HepG2 (cell line): ENCODE measurements around the gene GPR32. TPM values are rescaled to one million over a fixed set of nuclear protein-coding genes. Genes with fewer than 3 reads are reported as not detected.
A peak's percentile ranks its signal among the peaks of the same experiment; 100 is the strongest.

Source experiments
- DMAP1 ChIP-seq: IDR thresholded peaks from 2 replicates; pipeline ENCODE4 v1.6.1; 2016
- ELF1 ChIP-seq: sonication (generic); formaldehyde crosslinking; IDR thresholded peaks from 2 replicates; pipeline ENCODE4 v1.4.0; 2020; ENCODE audit warnings: missing genetic modification reagents
- FLYWCH1 ChIP-seq: sonication (generic); formaldehyde crosslinking; IDR thresholded peaks from 2 replicates; pipeline ENCODE4 v1.8.1; 2023; ENCODE audit warnings: mild to moderate bottlenecking, missing genetic modification reagents
- GABPA ChIP-seq, 2 experiments: IDR thresholded peaks; 2 replicates each; pipeline ENCODE4 v1.6.1; 2011 to 2016; ENCODE audit warnings: low read depth in 2 of 2, low read length in 1 of 2, missing biosample characterization in 1 of 2, missing genetic modification characterization in 1 of 2
- HOMEZ ChIP-seq: IDR thresholded peaks from 2 replicates; pipeline ENCODE4 v1.6.1; 2016; ENCODE audit warnings: low read depth
- KLF11 ChIP-seq: IDR thresholded peaks from 2 replicates; pipeline ENCODE4 v1.6.1; 2016; ENCODE audit warnings: missing compliant biosample characterization
- KLF16 ChIP-seq, 2 experiments: sonication (generic) in 1 of 2; formaldehyde crosslinking in 1 of 2; IDR thresholded peaks; 2 replicates each; pipeline versions ENCODE4 v1.6.1 to v1.8.0; 2016 to 2023; ENCODE audit warnings: missing genetic modification reagents in 2 of 2, missing compliant biosample characterization in 1 of 2
- MEIS2 ChIP-seq: sonication (generic); formaldehyde crosslinking; IDR thresholded peaks from 2 replicates; pipeline ENCODE4 v1.9.0; 2021; ENCODE audit warnings: mild to moderate bottlenecking, missing genetic modification reagents
- MLXIP ChIP-seq: sonication (generic); formaldehyde crosslinking; IDR thresholded peaks from 2 replicates; pipeline ENCODE4 v1.9.0; 2021; ENCODE audit warnings: missing genetic modification reagents, borderline replicate concordance
- PCBP1 ChIP-seq: fragments of 200-400 bp; formaldehyde crosslinking; IDR thresholded peaks from 2 replicates; pipeline ENCODE4 v1.6.1; 2017; ENCODE audit warnings: mild to moderate bottlenecking, low read depth, low read length, borderline replicate concordance
- SP1 ChIP-seq, 2 experiments: fragments of 450-650 bp in 1 of 2; sonication (generic) in 1 of 2; formaldehyde crosslinking in 1 of 2; IDR thresholded peaks; 2 replicates each; pipeline versions ENCODE4 v1.4.0 to v1.6.1; 2016 to 2020; ENCODE audit warnings: missing genetic modification reagents in 1 of 2
- STAG1 ChIP-seq: sonication (generic); formaldehyde crosslinking; IDR thresholded peaks from 2 replicates; pipeline ENCODE4 v1.4.0; 2020; ENCODE audit warnings: missing genetic modification reagents
- ZBTB25 ChIP-seq: IDR thresholded peaks from 2 replicates; pipeline ENCODE4 v1.6.1; 2018; ENCODE audit warnings: missing genetic modification reagents
- ZBTB42 ChIP-seq: sonication (generic); formaldehyde crosslinking; IDR thresholded peaks from 2 replicates; pipeline ENCODE4 v1.5.0; 2020; ENCODE audit warnings: mild to moderate bottlenecking, missing genetic modification reagents
- ZMYM4 ChIP-seq: sonication (generic); formaldehyde crosslinking; IDR thresholded peaks from 2 replicates; pipeline ENCODE4 v1.8.1; 2023; ENCODE audit warnings: mild to moderate bottlenecking, missing genetic modification reagents
- ZNF224 ChIP-seq: sonication (generic); formaldehyde crosslinking; IDR thresholded peaks from 2 replicates; pipeline ENCODE4 v1.5.0; 2020; ENCODE audit warnings: mild to moderate bottlenecking, missing genetic modification reagents
- ZNF33B ChIP-seq: sonication (generic); formaldehyde crosslinking; IDR thresholded peaks from 2 replicates; pipeline ENCODE4 v1.5.1; 2020; ENCODE audit warnings: mild to moderate bottlenecking, missing genetic modification reagents
- ZNF547 ChIP-seq: sonication (generic); formaldehyde crosslinking; IDR thresholded peaks from 2 replicates; pipeline ENCODE4 v1.5.1; 2020; ENCODE audit warnings: mild to moderate bottlenecking, missing genetic modification reagents
- ZNF607 ChIP-seq: sonication (generic); formaldehyde crosslinking; IDR thresholded peaks from 2 replicates; pipeline ENCODE4 v1.5.1; 2020; ENCODE audit warnings: missing genetic modification reagents, mild to moderate bottlenecking, borderline replicate concordance
- ZNF709 ChIP-seq: sonication (generic); formaldehyde crosslinking; IDR thresholded peaks from 2 replicates; pipeline ENCODE4 v1.5.0; 2020; ENCODE audit warnings: mild to moderate bottlenecking, missing genetic modification reagents
- ZNF740 ChIP-seq: sonication (generic); formaldehyde crosslinking; IDR thresholded peaks from 2 replicates; pipeline ENCODE4 v1.4.0; 2020; ENCODE audit warnings: missing genetic modification reagents
- polyA plus RNA-seq, 8 experiments: library from polyadenylated mRNA; depleted of rRNA in 3 of 8; stranded (reverse) in 7 of 8; unstranded in 1 of 8; fragments of >200 nt; fragmentation: Illumina TruSeq in 4 of 8; extraction: Trizol in 4 of 8; gene quantifications; 2 replicates each; pipeline versions ENCODE4 v1.2.1 to v1.2.3, GENCODE V29; 2011 to 2016; ENCODE audit warnings: low read depth in 4 of 8, missing spikeins in 1 of 8, mixed read lengths in 1 of 8; ENCODE audit not compliant: insufficient read depth in 1 of 8
- total RNA-seq, 5 experiments: library from RNA; depleted of rRNA; stranded (reverse); fragments of >200 nt; fragmentation: Illumina TruSeq; extraction: Trizol; gene quantifications; 2 replicates each; pipeline ENCODE4 v1.2.3, GENCODE V29; 2016; ENCODE audit warnings: low read depth in 1 of 5
- TF ChIP-seq, protein P1 (sequence below): IDR thresholded peaks from 2 replicates; pipeline ENCODE4 v1.6.1; 2018; ENCODE audit warnings: missing genetic modification reagents, mild to moderate bottlenecking, missing compliant biosample characterization

GPR32 gene
- total and polyA plus RNA-seq, 2 of the 13 experiments (the other 11 are each of a cell fraction or from before 2014, with no cell fraction given): not detected

- peak; percentile 42; the same call in 1 of the 2 replicates for TF ChIP-seq ZNF33B (CRISPR knock-in tag)
- TF ChIP-seq ZNF740 (CRISPR knock-in tag): 0 out of 2 replicates have a peak, but pooled peaks have one; percentile 30
- peak; percentile 87; the same call in 1 of the 2 replicates for TF ChIP-seq ZMYM4 (CRISPR knock-in tag)
- TF ChIP-seq STAG1 (CRISPR knock-in tag): no peak
- 0 out of 2 replicates have a peak, but pooled peaks have one; percentile 31 for TF ChIP-seq ZNF607 (CRISPR knock-in tag)
- peak; percentile 91 for TF ChIP-seq DMAP1 (CRISPR knock-in tag)
- peak; percentile 27; the same call in 1 of the 2 replicates for TF ChIP-seq ZNF224 (CRISPR knock-in tag)
- TF ChIP-seq KLF16 (CRISPR knock-in tag; IDR thresholded peaks at IDR 0.05): peak in 1 of 2 experiments; percentile 25; a peak in 1 of 4 replicates
- peak; percentile 55; the same call in 1 of the 2 replicates for TF ChIP-seq MLXIP (CRISPR knock-in tag)
- no peak for TF ChIP-seq KLF11 (CRISPR knock-in tag)
- peak; percentile 20 for TF ChIP-seq ZNF709 (CRISPR knock-in tag)
- peak; percentile 68 for TF ChIP-seq ELF1
- 0 out of 2 replicates have a peak, but pooled peaks have one; percentile 24 for TF ChIP-seq ZBTB25 (CRISPR knock-in tag)
- no peak for TF ChIP-seq SP1 (IDR thresholded peaks at IDR 0.05)
- TF ChIP-seq SP1 (CRISPR knock-in tag; IDR thresholded peaks at IDR 0.05): peak; percentile 84
- TF ChIP-seq ZNF547 (CRISPR knock-in tag): peak; percentile 66
- TF ChIP-seq HOMEZ (CRISPR knock-in tag): peak; percentile 57; the same call in 1 of the 2 replicates
- peak; percentile 53; the same call in 1 of the 2 replicates for TF ChIP-seq MEIS2 (CRISPR knock-in tag)
- TF ChIP-seq ZBTB42 (CRISPR knock-in tag): no peak
- peak; percentile 21; the same call in 1 of the 2 replicates for TF ChIP-seq GABPA (IDR thresholded peaks at IDR 0.05; ENCODE audit: low read depth, low read length)
- TF ChIP-seq GABPA (CRISPR knock-in tag; IDR thresholded peaks at IDR 0.05; ENCODE audit: low read depth): peak; percentile 69; the same call in 1 of the 2 replicates
- TF ChIP-seq, protein P1, sequence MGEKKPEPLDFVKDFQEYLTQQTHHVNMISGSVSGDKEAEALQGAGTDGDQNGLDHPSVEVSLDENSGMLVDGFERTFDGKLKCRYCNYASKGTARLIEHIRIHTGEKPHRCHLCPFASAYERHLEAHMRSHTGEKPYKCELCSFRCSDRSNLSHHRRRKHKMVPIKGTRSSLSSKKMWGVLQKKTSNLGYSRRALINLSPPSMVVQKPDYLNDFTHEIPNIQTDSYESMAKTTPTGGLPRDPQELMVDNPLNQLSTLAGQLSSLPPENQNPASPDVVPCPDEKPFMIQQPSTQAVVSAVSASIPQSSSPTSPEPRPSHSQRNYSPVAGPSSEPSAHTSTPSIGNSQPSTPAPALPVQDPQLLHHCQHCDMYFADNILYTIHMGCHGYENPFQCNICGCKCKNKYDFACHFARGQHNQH: 0 out of 2 replicates have a peak, but pooled peaks have one; percentile 19
- TF ChIP-seq PCBP1: peak; percentile 92
- no peak for TF ChIP-seq FLYWCH1 (CRISPR knock-in tag)
Measured at GRCh38 chr19:50804420-50805272, 34.4 kb downstream of the GPR32 start (continued).
